CD4-positive, alpha-beta memory T cell (primary cell): Measurements from ENCODE around the gene MGRN1. TPM values are rescaled to one million over a fixed set of nuclear protein-coding genes. Genes with fewer than 3 reads are reported as not detected.

Source experiments
- CTCF ChIA-PET: fragments of 350-600 bp; sonication (Branson Sonifier 250); formaldehyde crosslinking; loops from one replicate; lab custom pipeline; 2021; ENCODE audit warnings: inconsistent platforms; ENCODE audit not compliant: partially characterized antibody; lab: Charles Lee
- POLR2A ChIA-PET: fragments of 350-600 bp; sonication (Branson Sonifier 250); formaldehyde crosslinking; loops from one replicate; lab custom pipeline; 2021; ENCODE audit not compliant: partially characterized antibody; lab: Charles Lee
- DNase-seq, 5 donors: peaks; one replicate each; pipeline versions ENCODE4 v3.0.0 to v3.0.0-alpha.2; 2020 to 2022; ENCODE audit warnings: mixed read lengths in 1 of 5
- H3K27ac ChIP-seq: one replicate; pipeline ENCODE4 v1.7.0; 2013; ENCODE audit warnings: low read depth, low read length
- H3K27me3 ChIP-seq: 2 replicates; pipeline ENCODE4 v1.7.0; 2013; ENCODE audit warnings: mild to moderate bottlenecking, low read length, moderate library complexity; ENCODE audit not compliant: insufficient read depth
- H3K36me3 ChIP-seq: 2 replicates; pipeline ENCODE4 v1.7.0; 2013; ENCODE audit warnings: mild to moderate bottlenecking, low read length, moderate library complexity; ENCODE audit not compliant: insufficient read depth
- H3K4me1 ChIP-seq: 2 replicates; pipeline ENCODE4 v1.7.0; 2013; ENCODE audit warnings: mild to moderate bottlenecking, low read length, moderate library complexity; ENCODE audit not compliant: insufficient read depth
- H3K4me3 ChIP-seq, 2 donors: one replicate each; pipeline ENCODE4 v1.7.0; 2013; ENCODE audit warnings: low read length in 2 of 2, mild to moderate bottlenecking in 1 of 2
- H3K9me3 ChIP-seq, 2 donors: one replicate each; pipeline ENCODE4 v1.7.0; 2013; ENCODE audit warnings: low read length in 2 of 2, control low read depth in 1 of 2; ENCODE audit not compliant: control insufficient read depth in 1 of 2
- H3K27ac Mint-ChIP-seq, 7 donors: one replicate each; pipeline ENCODE4 v1.8.0; 2020 to 2021; ENCODE audit warnings: mixed read lengths in 7 of 7, mild to moderate bottlenecking in 6 of 7, inconsistent platforms in 3 of 7, moderate library complexity in 3 of 7
- H3K27me3 Mint-ChIP-seq, 2 donors: one replicate each; pipeline ENCODE4 v1.8.0; 2020 to 2021; ENCODE audit warnings: mixed read lengths in 2 of 2
- H3K36me3 Mint-ChIP-seq, 2 donors: one replicate each; pipeline ENCODE4 v1.8.0; 2020 to 2021; ENCODE audit warnings: mixed read lengths in 2 of 2, inconsistent platforms in 1 of 2, mild to moderate bottlenecking in 1 of 2
- H3K4me1 Mint-ChIP-seq, 4 donors: one replicate each; pipeline ENCODE4 v1.8.0; 2020 to 2021; ENCODE audit warnings: mixed read lengths in 4 of 4, mild to moderate bottlenecking in 1 of 4
- H3K4me3 Mint-ChIP-seq, 8 donors: one replicate each; pipeline ENCODE4 v1.8.0; 2020 to 2021; ENCODE audit warnings: mixed read lengths in 8 of 8, mild to moderate bottlenecking in 7 of 8, moderate library complexity in 6 of 8, inconsistent platforms in 3 of 8
- H3K9me3 Mint-ChIP-seq, 8 donors: one replicate each; pipeline ENCODE4 v1.8.0; 2020 to 2021; ENCODE audit warnings: mixed read lengths in 8 of 8, mild to moderate bottlenecking in 5 of 8, inconsistent platforms in 3 of 8, moderate library complexity in 1 of 8
- intact Hi-C: fragments of 100-400 bp; cut with micrococcal nuclease; formaldehyde crosslinking; loops from one replicate; pipeline ENCODE4 v1.15.1; 2023
- polyA plus RNA-seq, 2 donors: library from polyadenylated mRNA; unstranded; fragments of 300-500 nt; fragmentation: Illumina TruSeq; gene quantifications; one replicate each; pipeline ENCODE4 v1.2.3, GENCODE V29; 2021
- total RNA-seq, 2 experiments: library from RNA; stranded (reverse); gene quantifications; one replicate each; pipeline ENCODE4 v1.2.3, GENCODE V29; 2021

Gene MGRN1
- total and polyA plus RNA-seq, 4 experiments from 2014 or later: 1.2 to 64.1 (median 35.0) TPM

DNA sequence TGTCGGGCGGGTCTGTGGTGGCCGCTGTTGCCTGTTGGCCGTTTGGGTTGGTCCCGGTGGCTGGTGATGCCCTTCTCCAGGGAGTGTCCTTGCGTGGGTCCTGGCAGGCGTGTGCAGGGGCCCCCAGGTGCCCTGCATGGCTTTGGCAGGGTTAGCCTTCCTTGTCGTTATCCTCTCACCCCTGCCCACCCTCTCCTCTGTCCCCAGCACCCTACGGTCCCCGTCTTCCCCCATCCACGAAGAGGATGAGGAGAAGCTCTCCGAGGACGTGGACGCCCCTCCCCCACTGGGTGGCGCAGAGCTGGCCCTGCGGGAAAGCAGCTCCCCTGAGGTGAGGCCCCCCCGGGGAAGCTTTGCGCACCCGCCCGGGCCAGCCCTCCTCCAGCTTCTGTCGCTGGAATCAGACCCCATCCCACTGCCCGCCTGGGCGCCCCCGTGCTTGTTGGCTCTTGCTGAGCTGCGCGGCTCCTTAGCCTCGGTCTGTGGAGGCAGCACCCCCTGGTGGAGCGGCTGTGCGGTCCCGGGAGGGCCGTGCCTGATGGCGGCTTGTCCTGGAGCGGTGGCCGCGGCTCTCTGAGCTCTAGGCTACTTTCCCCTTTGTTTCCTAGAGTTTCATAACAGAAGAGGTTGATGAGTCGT lies 58.1 kb downstream of the MGRN1 start:
- ChIA-PET POLR2A (interaction anchor here (1.1 to 1.2 kb wide), 2 partner anchors 11 to 145 kb away, joined by 3 read pairs; partner anchors contain the start of gene CDIP1), CTCF (interaction anchor here (1.7 kb wide), 1 partner anchor 66 kb away, joined by 4 read pairs; no protein-coding TSS in a partner anchor)
- H3K36me3 Mint-ChIP-seq: peaks cover 6 to 25% of the 10 kb centered on the region in 2 donors
- peak overlapping the region in 2 of 7 donors; percentile 11 to 56 for H3K27ac Mint-ChIP-seq
- no peak overlapping the region for H3K4me3 ChIP-seq
- intact Hi-C loops: no loop called here
- H3K4me3 Mint-ChIP-seq: no peak overlapping the region
- no peaks in the 10 kb centered on the region for H3K27me3 ChIP-seq
- no peaks in the 10 kb centered on the region for H3K9me3 ChIP-seq
- peaks cover 4 to 6% (median 4%) of the 10 kb centered on the region in 4 donors for H3K4me1 Mint-ChIP-seq
- H3K27ac ChIP-seq: no peak overlapping the region
- H3K9me3 Mint-ChIP-seq: no peaks in the 10 kb centered on the region
- H3K27me3 Mint-ChIP-seq: no peaks in the 10 kb centered on the region
- H3K4me1 ChIP-seq: no peaks in the 10 kb centered on the region
- peak in 1 of 5 donors; percentile 31 for DNase-seq
- H3K36me3 ChIP-seq: peaks cover 15% of the 10 kb centered on the region

DNA sequence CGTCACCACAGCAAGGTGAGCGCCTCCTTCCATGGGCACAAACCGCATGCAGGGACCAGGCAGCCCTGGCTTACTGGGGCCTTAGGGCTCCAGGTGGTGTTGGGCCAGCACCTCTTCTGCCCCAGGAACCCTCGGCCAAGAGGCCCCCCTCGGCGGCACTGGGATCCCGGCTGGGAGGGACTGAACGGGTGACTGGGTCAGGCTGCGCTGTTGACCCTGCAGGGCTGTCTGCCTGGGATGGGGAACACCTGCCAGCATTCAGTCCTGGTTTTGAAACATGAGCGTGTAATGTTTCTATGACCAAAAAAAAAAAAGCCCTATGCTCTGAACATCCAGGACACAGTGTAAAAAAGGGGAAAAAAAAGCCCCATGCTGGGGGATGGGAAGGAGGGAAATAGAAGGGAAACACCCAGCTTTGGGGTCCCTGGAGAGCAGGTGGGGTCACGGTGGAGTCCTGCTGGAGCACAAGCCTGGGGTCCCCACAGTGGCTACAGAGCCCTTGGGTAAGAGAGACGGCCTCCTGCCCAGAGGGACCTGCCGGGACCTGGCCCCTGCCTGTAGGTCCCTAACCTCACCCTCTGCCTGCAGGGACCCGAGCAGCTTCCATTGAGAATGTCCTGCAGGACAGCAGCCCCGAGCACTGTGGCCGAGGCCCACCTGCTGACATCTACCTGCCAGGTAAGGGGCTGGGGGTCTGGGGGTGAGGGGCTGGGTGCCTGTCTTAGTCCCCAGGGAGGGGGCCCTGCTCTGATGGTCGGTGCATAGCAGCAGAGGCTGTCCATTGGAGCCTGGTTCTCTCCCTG lies 58.8 kb downstream of the MGRN1 start:
- no peak overlapping the region for H3K4me3 ChIP-seq
- Mint-ChIP-seq H3K4me1 (peaks cover 0 to under 1% (median 0%) of the 10 kb centered on the region in 4 donors), H3K9me3 (no peaks in the 10 kb centered on the region), H3K27ac (peak overlapping the region in 3 of 7 donors; percentile 11 to 56 (median 18)), H3K4me3 (no peak overlapping the region), H3K36me3 (peaks cover 7 to 22% of the 10 kb centered on the region in 2 donors), H3K27me3 (no peaks in the 10 kb centered on the region)
- DNase-seq: no peak
- intact Hi-C loops: no loop called here
- POLR2A ChIA-PET: interaction anchor here (1.1 to 1.2 kb wide), 2 partner anchors 11 to 145 kb away, joined by 3 read pairs; partner anchors contain the start of gene CDIP1
- no peaks in the 10 kb centered on the region for H3K4me1 ChIP-seq
- peaks cover 15% of the 10 kb centered on the region for H3K36me3 ChIP-seq
- H3K27me3 ChIP-seq: no peaks in the 10 kb centered on the region
- no peak overlapping the region for H3K27ac ChIP-seq
- no peaks in the 10 kb centered on the region for H3K9me3 ChIP-seq
- CTCF ChIA-PET: interaction anchor here (1.7 kb wide), 1 partner anchor 67 kb away, joined by 4 read pairs; no protein-coding TSS in a partner anchor

DNA sequence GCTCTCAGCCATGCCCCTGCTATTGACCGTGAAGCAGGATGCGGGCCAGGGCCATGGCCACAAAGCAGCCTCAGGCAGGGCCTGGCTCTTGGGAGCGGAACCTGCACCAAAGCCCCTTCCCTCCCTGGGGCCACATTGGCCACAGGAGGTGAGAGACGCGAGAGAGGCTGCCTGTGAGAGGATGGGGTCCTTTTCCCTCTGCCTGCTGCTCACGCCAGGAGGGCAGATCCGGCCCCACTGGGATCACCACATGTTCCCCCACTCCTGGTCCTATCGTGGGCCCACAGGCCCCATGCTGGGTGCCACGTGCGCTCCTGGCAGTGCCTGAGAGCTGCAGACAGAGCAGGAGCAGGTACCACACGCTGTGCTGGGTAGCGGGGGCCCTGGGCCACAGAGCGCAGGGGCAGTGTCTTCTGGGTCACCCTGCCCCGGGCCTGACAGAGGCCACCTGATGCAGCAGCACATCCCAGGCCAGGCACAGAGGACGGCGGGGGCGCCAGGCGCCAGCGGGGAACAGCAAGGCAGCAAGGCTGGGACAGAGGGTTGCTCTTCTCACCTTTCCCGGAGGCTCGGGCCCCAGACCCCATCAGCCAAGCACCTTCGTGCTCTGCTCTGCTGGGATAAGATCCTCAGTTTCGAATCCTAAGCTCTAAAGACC lies 59.6 kb downstream of the MGRN1 start:
- H3K4me1 ChIP-seq: no peaks in the 10 kb centered on the region
- no peak overlapping the region for H3K4me3 Mint-ChIP-seq
- no peak overlapping the region for H3K4me3 ChIP-seq
- H3K36me3 Mint-ChIP-seq: peaks cover 7 to 21% of the 10 kb centered on the region in 2 donors
- ChIA-PET POLR2A (no interaction called here), CTCF (no interaction called here)
- H3K27me3 Mint-ChIP-seq: no peaks in the 10 kb centered on the region
- H3K27ac ChIP-seq: no peak overlapping the region
- intact Hi-C loops: no loop called here
- H3K36me3 ChIP-seq: peaks cover 15% of the 10 kb centered on the region
- no peaks in the 10 kb centered on the region for H3K4me1 Mint-ChIP-seq
- DNase-seq: no peak
- peaks cover 0 to 1% (median 0%) of the 10 kb centered on the region in 8 donors for H3K9me3 Mint-ChIP-seq
- no peaks in the 10 kb centered on the region for H3K9me3 ChIP-seq
- H3K27ac Mint-ChIP-seq: no peak overlapping the region
- H3K27me3 ChIP-seq: no peaks in the 10 kb centered on the region

DNA sequence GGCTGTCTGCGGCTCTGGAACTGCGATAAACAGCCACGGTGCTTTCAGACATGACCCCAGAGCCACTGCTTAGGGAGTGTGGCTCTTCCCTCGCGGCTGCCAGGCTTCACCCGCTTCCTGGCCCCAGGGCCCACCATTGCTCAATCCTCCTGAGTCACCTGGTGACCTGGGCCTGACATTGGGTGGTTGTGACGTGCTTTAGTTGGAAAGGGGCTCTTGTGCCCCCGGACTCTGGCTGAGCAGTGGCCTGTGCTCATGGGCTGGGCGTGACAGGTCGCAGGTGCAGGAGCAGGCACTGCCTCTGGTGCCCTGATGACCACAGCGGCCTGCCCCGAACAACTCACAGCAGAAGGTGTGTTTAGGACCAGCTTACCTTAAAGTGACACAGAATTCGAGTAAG lies 60.1 kb downstream of the MGRN1 start:
- Mint-ChIP-seq H3K9me3 (peaks cover 0 to 1% (median 0%) of the 10 kb centered on the region in 8 donors), H3K27ac (peak overlapping the region in 1 of 7 donors; percentile 29), H3K4me3 (no peak overlapping the region), H3K4me1 (no peaks in the 10 kb centered on the region), H3K27me3 (no peaks in the 10 kb centered on the region), H3K36me3 (peaks cover 7 to 21% of the 10 kb centered on the region in 2 donors)
- Histone ChIP-seq H3K9me3 (no peaks in the 10 kb centered on the region), H3K36me3 (peaks cover 15% of the 10 kb centered on the region), H3K27ac (no peak overlapping the region), H3K4me1 (no peaks in the 10 kb centered on the region), H3K4me3 (no peak overlapping the region), H3K27me3 (no peaks in the 10 kb centered on the region)
- CTCF ChIA-PET: no interaction called here
- intact Hi-C loops: no loop called here
- no peak for DNase-seq
- POLR2A ChIA-PET: no interaction called here

DNA sequence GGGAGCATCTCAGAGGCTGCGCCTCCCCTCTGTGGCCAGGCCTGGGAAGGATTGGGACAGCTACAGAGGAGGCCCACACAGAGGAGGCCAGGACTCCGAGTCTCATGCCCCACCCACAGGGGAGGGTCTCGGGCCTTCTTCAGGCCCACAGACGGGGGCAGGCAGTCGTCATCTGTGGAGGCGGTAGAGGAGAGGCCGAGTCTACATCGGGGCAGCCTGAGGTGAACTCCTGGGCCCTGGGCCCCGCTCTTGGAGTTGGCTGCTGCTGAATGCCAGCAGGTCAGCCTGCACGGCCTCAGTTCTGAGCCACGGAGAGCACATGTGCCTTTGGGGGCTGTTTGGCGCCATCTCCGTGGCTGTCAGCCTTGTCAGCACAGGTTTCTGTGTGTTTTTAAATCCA lies 60.7 kb downstream of the MGRN1 start:
- ChIA-PET CTCF (no interaction called here), POLR2A (no interaction called here)
- peaks cover 7 to 21% of the 10 kb centered on the region in 2 donors for H3K36me3 Mint-ChIP-seq
- intact Hi-C loops: no loop called here
- peaks cover 15% of the 10 kb centered on the region for H3K36me3 ChIP-seq
- no peaks in the 10 kb centered on the region for H3K4me1 Mint-ChIP-seq
- no peak overlapping the region for H3K4me3 Mint-ChIP-seq
- no peak overlapping the region for H3K27ac ChIP-seq
- peaks cover 0 to 1% (median 0%) of the 10 kb centered on the region in 8 donors for H3K9me3 Mint-ChIP-seq
- no peaks in the 10 kb centered on the region for H3K4me1 ChIP-seq
- H3K27me3 ChIP-seq: no peaks in the 10 kb centered on the region
- no peaks in the 10 kb centered on the region for H3K9me3 ChIP-seq
- H3K4me3 ChIP-seq: no peak overlapping the region
- H3K27me3 Mint-ChIP-seq: no peaks in the 10 kb centered on the region
- DNase-seq: no peak
- H3K27ac Mint-ChIP-seq: peak overlapping the region in 2 of 7 donors; percentile 13 to 29

DNA sequence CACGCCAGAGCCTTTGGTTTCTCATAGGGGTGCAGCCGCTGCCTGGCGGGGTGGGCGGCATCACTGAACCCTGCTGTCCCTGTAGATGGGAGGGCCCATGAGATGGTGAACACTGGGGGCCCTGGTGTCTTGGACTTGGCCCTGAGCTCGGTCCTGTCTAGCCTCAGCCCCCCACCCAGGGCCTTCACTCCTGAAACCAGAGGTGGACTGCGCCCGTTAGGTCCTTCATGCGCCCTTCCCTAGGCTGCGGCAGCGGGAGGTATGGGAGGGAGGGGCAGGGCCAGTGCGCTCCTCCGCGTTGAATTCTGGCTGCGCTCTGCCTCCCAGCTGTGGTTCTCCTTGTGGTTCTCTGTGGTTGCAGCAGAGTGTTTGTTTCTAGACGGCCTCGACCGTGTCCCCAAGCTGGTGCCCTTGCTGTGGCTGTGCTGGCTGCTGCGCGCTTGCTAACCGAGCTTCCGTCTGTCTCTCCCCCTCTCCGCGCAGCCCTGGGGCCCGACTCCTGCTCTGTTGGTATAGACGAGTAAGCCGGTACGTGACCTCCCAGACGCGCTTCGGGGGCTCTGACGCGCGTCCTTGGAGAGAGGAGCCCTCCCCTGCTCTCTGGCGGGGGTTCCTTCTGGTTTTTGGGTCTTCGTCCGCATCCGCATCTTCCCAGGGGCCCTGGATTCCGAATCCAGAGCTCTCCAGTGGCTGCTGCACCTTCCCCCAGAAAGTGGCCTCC lies 61.3 kb downstream of the MGRN1 start:
- H3K27me3 Mint-ChIP-seq: no peaks in the 10 kb centered on the region
- POLR2A ChIA-PET: interaction anchor here (0.8 kb wide), 2 partner anchors 10 to 16 kb away, joined by 3 read pairs; no protein-coding TSS in a partner anchor
- DNase-seq: no peak
- no peaks in the 10 kb centered on the region for H3K27me3 ChIP-seq
- no peak overlapping the region for H3K27ac ChIP-seq
- H3K4me3 Mint-ChIP-seq: no peak overlapping the region
- H3K36me3 Mint-ChIP-seq: peaks cover 7 to 19% of the 10 kb centered on the region in 2 donors
- H3K9me3 Mint-ChIP-seq: peaks cover 0 to 1% (median 0%) of the 10 kb centered on the region in 8 donors
- H3K9me3 ChIP-seq: no peaks in the 10 kb centered on the region
- peak overlapping the region in 1 of 7 donors; percentile 13 for H3K27ac Mint-ChIP-seq
- CTCF ChIA-PET: no interaction called here
- intact Hi-C loops: no loop called here
- peaks cover 15% of the 10 kb centered on the region for H3K36me3 ChIP-seq
- no peaks in the 10 kb centered on the region for H3K4me1 ChIP-seq
- H3K4me1 Mint-ChIP-seq: peaks cover 0 to 2% (median 0%) of the 10 kb centered on the region in 4 donors
- no peak overlapping the region for H3K4me3 ChIP-seq
